IMR-90 (cell line): ENCODE data around the gene BOLA1. TPM values are rescaled to one million over a fixed set of nuclear protein-coding genes. Genes with fewer than 3 reads are reported as not detected.

Source experiments
- ATAC-seq: fragments of 200-7000 bp; cut with Tn5 transposase; 2 replicates; pipeline ENCODE4 v1.9.1; 2020; ENCODE audit warnings: low read depth, mild to moderate bottlenecking, moderate library complexity
- BruUV-seq: library from RNA; stranded (reverse); fragments of 400-500 nt; replicated peaks from 2 replicates; lab custom pipeline; 2021; lab: Mats Ljungman, UMichigan
- CTCF ChIA-PET: fragments of 300-600 bp; formaldehyde crosslinking; extraction: SDS; loops from one replicate; lab custom pipeline; 2021; ENCODE audit warnings: antibody characterized with exemption; lab: Yijun Ruan, JAX
- POLR2A ChIA-PET: fragments of 300-600 bp; sonication (Branson Sonifier 250); formaldehyde crosslinking; loops from one replicate; lab custom pipeline; 2022; ENCODE audit warnings: antibody characterized with exemption; ENCODE audit not compliant: unreplicated experiment; lab: Charles Lee
- DNase-seq: peaks from one replicate; pipeline ENCODE4 v3.0.0; 2013
- H2AFZ ChIP-seq: replicated peaks from 2 replicates; pipeline ENCODE3; 2013; ENCODE audit warnings: low read length, mild to moderate bottlenecking; ENCODE audit not compliant: poor library complexity
- H2AK5ac ChIP-seq: 2 replicates; pipeline ENCODE4 v1.6.1; 2013; ENCODE audit warnings: low read depth, low read length, inconsistent platforms
- H2AK9ac ChIP-seq: replicated peaks from 2 replicates; pipeline ENCODE3; 2013; ENCODE audit warnings: mild to moderate bottlenecking, low read depth, low read length, moderate library complexity; ENCODE audit not compliant: poor library complexity
- H2BK120ac ChIP-seq: 2 replicates; pipeline ENCODE4 v1.6.1; 2013; ENCODE audit warnings: low read depth, low read length, inconsistent platforms
- H2BK15ac ChIP-seq: 3 replicates; pipeline ENCODE4 v1.6.1; 2013; ENCODE audit warnings: low read depth, low read length, inconsistent platforms
- H2BK20ac ChIP-seq: 2 replicates; pipeline ENCODE4 v1.6.1; 2013; ENCODE audit warnings: low read depth, mild to moderate bottlenecking, inconsistent platforms, low read length, moderate library complexity
- H2BK5ac ChIP-seq: 2 replicates; pipeline ENCODE4 v1.6.1; 2013; ENCODE audit warnings: mild to moderate bottlenecking, low read depth, low read length, inconsistent platforms; ENCODE audit not compliant: poor library complexity, severe bottlenecking
- H3K14ac ChIP-seq: replicated peaks from 2 replicates; pipeline ENCODE4 v1.6.1; 2013; ENCODE audit warnings: low read depth, low read length, inconsistent platforms
- H3K18ac ChIP-seq: 2 replicates; pipeline ENCODE4 v1.6.1; 2013; ENCODE audit warnings: low read depth, low read length, control low read depth
- H3K23ac ChIP-seq: 2 replicates; pipeline ENCODE4 v1.6.1; 2013; ENCODE audit warnings: low read depth, low read length, inconsistent platforms
- H3K27ac ChIP-seq: 2 replicates; pipeline ENCODE4 v1.5.1; 2013; ENCODE audit warnings: mild to moderate bottlenecking, control low read depth, low read length; ENCODE audit not compliant: insufficient read depth
- H3K27me3 ChIP-seq: 2 replicates; pipeline ENCODE4 v1.6.1; 2013; ENCODE audit warnings: low read length; ENCODE audit not compliant: control insufficient read depth, insufficient read depth
- H3K36me3 ChIP-seq: 2 replicates; pipeline ENCODE4 v1.6.1; 2013; ENCODE audit warnings: low read length, mixed read lengths; ENCODE audit not compliant: control insufficient read depth, insufficient read depth
- H3K4ac ChIP-seq: 2 replicates; pipeline ENCODE4 v1.6.1; 2013; ENCODE audit warnings: low read depth, low read length, inconsistent platforms
- H3K4me1 ChIP-seq: 2 replicates; pipeline ENCODE4 v1.6.1; 2013; ENCODE audit warnings: low read length, mixed read lengths; ENCODE audit not compliant: control insufficient read depth, insufficient read depth
- H3K4me2 ChIP-seq: 2 replicates; pipeline ENCODE4 v1.6.1; 2013; ENCODE audit warnings: low read depth, mild to moderate bottlenecking, control low read depth, low read length, moderate library complexity
- H3K4me3 ChIP-seq: 2 replicates; pipeline ENCODE4 v1.5.1; 2013; ENCODE audit warnings: low read depth, mild to moderate bottlenecking, control low read depth, low read length, moderate library complexity; ENCODE audit not compliant: insufficient read depth
- H3K56ac ChIP-seq: 2 replicates; pipeline ENCODE4 v1.6.1; 2013; ENCODE audit warnings: low read length, inconsistent platforms; ENCODE audit not compliant: insufficient read depth; ENCODE audit errors: extremely low read depth
- H3K79me1 ChIP-seq, 2 experiments: 2 replicates each; pipeline ENCODE4 v1.6.1; 2013; ENCODE audit warnings: low read length in 2 of 2, inconsistent platforms in 1 of 2, low read depth in 1 of 2
- H3K9ac ChIP-seq: 2 replicates; pipeline ENCODE4 v1.6.1; 2013; ENCODE audit warnings: low read depth, low read length, control low read depth
- H3K9me1 ChIP-seq: 2 replicates; pipeline ENCODE4 v1.6.1; 2013; ENCODE audit warnings: low read length, inconsistent platforms; ENCODE audit not compliant: insufficient read depth
- H3K9me3 ChIP-seq: 2 replicates; pipeline ENCODE4 v1.6.1; 2013; ENCODE audit warnings: low read length; ENCODE audit not compliant: control insufficient read depth, insufficient read depth
- H4K20me1 ChIP-seq: 2 replicates; pipeline ENCODE4 v1.6.1; 2013; ENCODE audit warnings: low read length, inconsistent platforms; ENCODE audit not compliant: insufficient read depth
- H4K5ac ChIP-seq: 2 replicates; pipeline ENCODE4 v1.6.1; 2013; ENCODE audit warnings: mild to moderate bottlenecking, low read depth, low read length, control low read depth
- H4K8ac ChIP-seq, 2 experiments: 2 replicates each; pipeline ENCODE4 v1.6.1; 2013; ENCODE audit warnings: low read depth in 2 of 2, low read length in 2 of 2, control low read depth in 1 of 2, inconsistent platforms in 1 of 2
- H4K91ac ChIP-seq: 2 replicates; pipeline ENCODE4 v1.6.1; 2013; ENCODE audit warnings: low read depth, low read length, inconsistent platforms; ENCODE audit not compliant: insufficient read depth
- BHLHE40 ChIP-seq: fragments of 150-350 bp; IDR thresholded peaks from 2 replicates; pipeline ENCODE4 v1.6.1; 2016; ENCODE audit warnings: mild to moderate bottlenecking, low read depth, low read length
- CEBPB ChIP-seq: IDR thresholded peaks from 2 replicates; pipeline ENCODE4 v1.6.1; 2012; ENCODE audit warnings: low read depth, low read length, improper control_type of control experiment
- CHD1 ChIP-seq: IDR thresholded peaks from 2 replicates; pipeline ENCODE4 v1.6.1; 2012; ENCODE audit warnings: low read depth, low read length, improper control_type of control experiment
- FOS ChIP-seq: fragments of 150-350 bp; IDR thresholded peaks from 2 replicates; pipeline ENCODE4 v1.6.1; 2016; ENCODE audit warnings: low read depth, low read length
- MAFK ChIP-seq: IDR thresholded peaks from 2 replicates; pipeline ENCODE4 v1.6.1; 2012; ENCODE audit warnings: low read depth, low read length, improper control_type of control experiment
- MAZ ChIP-seq: IDR thresholded peaks from 2 replicates; pipeline ENCODE4 v1.6.1; 2012; ENCODE audit warnings: low read depth, mild to moderate bottlenecking, low read length, improper control_type of control experiment, moderate library complexity, borderline replicate concordance
- NFE2L2 ChIP-seq: fragments of 150-350 bp; IDR thresholded peaks from 2 replicates; pipeline ENCODE4 v1.6.1; 2016; ENCODE audit warnings: low read depth, mild to moderate bottlenecking, low read length
- RAD21 ChIP-seq: IDR thresholded peaks from 2 replicates; pipeline ENCODE4 v1.6.1; 2012; ENCODE audit warnings: low read length, improper control_type of control experiment
- RCOR1 ChIP-seq: IDR thresholded peaks from 2 replicates; pipeline ENCODE4 v1.6.1; 2012; ENCODE audit warnings: mild to moderate bottlenecking, low read length, improper control_type of control experiment; ENCODE audit not compliant: insufficient replicate concordance
- SMC3 ChIP-seq: fragments of 150-350 bp; IDR thresholded peaks from 2 replicates; pipeline ENCODE4 v1.6.1; 2016; ENCODE audit warnings: low read depth, mild to moderate bottlenecking, antibody characterized with exemption, low read length, moderate library complexity
- WGBS, 2 experiments: methylation state at CpG; one replicate each; pipeline versions ENCODE4 v1.1.5 to v1.1.7; 2013; ENCODE audit warnings: missing lambda C conversion rate in 2 of 2; ENCODE audit not compliant: insufficient read length in 1 of 2; ENCODE audit errors: extremely low coverage in 2 of 2; 5-methylcytosine and 5-hydroxymethylcytosine counted together
- dilution Hi-C: fragments of 300-500 bp; cut with HindIII; formaldehyde crosslinking; loops from one replicate; pipeline ENCODE4 v1.14.3; 2018; ENCODE audit warnings: low sequenced_read_pairs; ENCODE audit not compliant: unreplicated experiment
- in situ Hi-C: fragments of 300-500 bp; cut with MboI; formaldehyde crosslinking; loops from 3 replicates; pipeline ENCODE4 v1.14.3; 2019; ENCODE audit warnings: low sequenced_read_pairs, inconsistent platforms, mixed read lengths
- intact Hi-C: fragments of 100-400 bp; cut with micrococcal nuclease; formaldehyde crosslinking; loops from 2 replicates; pipeline ENCODE4 v1.10.0; 2022
- polyA plus RNA-seq, 3 experiments: library from polyadenylated mRNA; depleted of rRNA; stranded (reverse); fragments of >200 nt; gene quantifications; 2 replicates each; pipeline ENCODE4 v1.2.3, GENCODE V29; 2012; ENCODE audit warnings: low replicate concordance in 1 of 3
- total RNA-seq: library from RNA; depleted of rRNA; stranded (reverse); fragments of >200 nt; gene quantifications from 2 replicates; pipeline ENCODE4 v1.2.3, GENCODE V29; 2012
- TF ChIP-seq, protein P1 (sequence below): fragments of 150-350 bp; IDR thresholded peaks from 2 replicates; pipeline ENCODE4 v1.6.1; 2017; ENCODE audit warnings: mild to moderate bottlenecking, antibody characterized with exemption, low read length, low read depth
- TF ChIP-seq, protein P2 (sequence below): conservative IDR thresholded peaks from 2 replicates; pipeline ENCODE4 v1.5.1; 2012; ENCODE audit warnings: mild to moderate bottlenecking, low read depth, low read length, improper control_type of control experiment
- TF ChIP-seq, protein P3 (sequence below): fragments of 150-350 bp; IDR thresholded peaks from 2 replicates; pipeline ENCODE4 v1.6.1; 2016; ENCODE audit warnings: low read depth, mild to moderate bottlenecking, low read length, moderate library complexity, borderline replicate concordance

Gene BOLA1
- total and polyA plus RNA-seq, 2 of the 4 experiments (the other 2 are of a cell fraction) = 3.4 to 12.6 TPM

DNA sequence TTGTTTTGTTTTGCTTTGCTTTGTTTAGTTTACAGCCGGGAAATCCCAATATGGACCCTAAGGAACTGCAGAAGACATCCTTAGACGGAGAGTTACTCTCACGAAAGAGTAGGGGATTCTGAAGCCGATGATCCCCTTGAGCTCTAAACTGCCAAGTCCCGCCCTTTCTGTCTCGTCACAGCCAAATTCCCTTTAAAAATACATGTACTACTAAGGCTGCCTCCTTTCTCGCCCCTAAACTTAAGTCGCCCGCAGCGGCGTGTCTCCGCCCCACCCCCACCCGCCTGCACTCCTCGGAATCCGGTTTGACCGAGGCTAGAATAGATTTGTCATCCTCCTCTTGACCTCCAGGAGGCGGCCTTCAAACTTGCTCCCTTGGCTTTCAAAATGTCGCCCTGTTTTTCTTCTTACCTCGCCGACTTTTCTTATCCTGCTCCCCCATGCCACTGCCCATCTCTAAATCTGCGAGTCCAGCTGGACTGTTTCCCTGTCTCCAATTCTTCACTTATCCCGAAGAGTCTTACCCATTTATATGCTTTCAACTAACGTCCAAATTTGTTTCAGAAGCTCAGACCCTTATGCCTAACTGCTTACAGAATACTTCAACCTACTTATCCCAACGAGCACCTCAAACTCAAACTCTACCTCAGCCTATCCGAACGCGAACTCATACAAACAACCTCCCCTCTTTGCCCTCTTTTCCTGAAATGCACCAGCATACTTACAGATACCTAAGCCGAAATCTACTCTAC lies 10.9 kb upstream of the BOLA1 start:
- peak overlapping the region; percentile 95 for H3K4me2 ChIP-seq
- H3K27ac ChIP-seq = peak overlapping the region; percentile 85
- CTCF ChIA-PET = interaction anchor here (0.6 to 1.4 kb wide), 5 partner anchors 12 to 299 kb away, joined by 3 to 5 read pairs (median 3); no protein-coding TSS in a partner anchor
- WGBS, 2 experiments = 2% methylated on average over 18 of the region's 28 CpGs; no CpG with 5 or more reads in 1 of the 2 experiments
- H3K23ac ChIP-seq = peak overlapping the region; percentile 93
- peak overlapping the region; percentile 55 for H2AK9ac ChIP-seq
- peak overlapping the region; percentile 91 for H4K5ac ChIP-seq
- peak overlapping the region; percentile 97 for H3K56ac ChIP-seq
- no peaks in the 10 kb centered on the region for H3K27me3 ChIP-seq
- peaks cover 3% of the 10 kb centered on the region; the same call in 1 of the 2 replicates for H3K4me1 ChIP-seq
- BruUV-seq = TSS peak; percentile 53
- peak overlapping the region; percentile 92 for H3K18ac ChIP-seq
- peak overlapping the region; percentile 87 for H4K91ac ChIP-seq
- H2BK20ac ChIP-seq = peak overlapping the region; percentile 59
- POLR2A ChIA-PET = interaction anchor here (0.9 to 2.9 kb wide), 8 partner anchors 14 to 298 kb away, joined by 3 to 16 read pairs (median 6); partner anchors contain the start of genes OTUD7B and SF3B4
- H2AFZ ChIP-seq = peak overlapping the region; percentile 84
- no peaks in the 10 kb centered on the region for H3K9me3 ChIP-seq
- H3K36me3 ChIP-seq = no peaks in the 10 kb centered on the region
- H2AK5ac ChIP-seq = peak overlapping the region; percentile 80
- H2BK5ac ChIP-seq = peak overlapping the region; percentile 92
- peak overlapping the region; percentile 94 for H3K14ac ChIP-seq
- dilution Hi-C loops (no loop called here), intact Hi-C loops (no loop called here), in situ Hi-C loops (no loop called here)
- H3K79me1 ChIP-seq = peaks cover 3 to 19% of the 10 kb centered on the region in 2 experiments; a peak in 3 of 4 replicates
- peak; percentile 90 for DNase-seq
- peak overlapping the region; percentile 89 for H3K9ac ChIP-seq
- peak overlapping the region; percentile 61 for H3K4me3 ChIP-seq
- peak overlapping the region; percentile 82 for H2BK120ac ChIP-seq
- ATAC-seq = peak; percentile 45
- H3K4ac ChIP-seq = peak overlapping the region; percentile 93
- no peaks in the 10 kb centered on the region for H3K9me1 ChIP-seq
- peaks cover 15% of the 10 kb centered on the region for H4K20me1 ChIP-seq
- H4K8ac ChIP-seq = peak overlapping the region; percentile 91 to 97
- H2BK15ac ChIP-seq = peak overlapping the region; percentile 90
- TF ChIP-seq FOS (no peak), SMC3 (peak; percentile 44), MAFK (no peak), RAD21 (peak; percentile 46), BHLHE40 (no peak), RCOR1 (no peak), CEBPB (no peak), MAZ (peak; percentile 54; the same call in 1 of the 2 replicates), NFE2L2 (peak; percentile 10; the same call in 1 of the 2 replicates), CHD1 (no peak)
- TF ChIP-seq, protein P1, sequence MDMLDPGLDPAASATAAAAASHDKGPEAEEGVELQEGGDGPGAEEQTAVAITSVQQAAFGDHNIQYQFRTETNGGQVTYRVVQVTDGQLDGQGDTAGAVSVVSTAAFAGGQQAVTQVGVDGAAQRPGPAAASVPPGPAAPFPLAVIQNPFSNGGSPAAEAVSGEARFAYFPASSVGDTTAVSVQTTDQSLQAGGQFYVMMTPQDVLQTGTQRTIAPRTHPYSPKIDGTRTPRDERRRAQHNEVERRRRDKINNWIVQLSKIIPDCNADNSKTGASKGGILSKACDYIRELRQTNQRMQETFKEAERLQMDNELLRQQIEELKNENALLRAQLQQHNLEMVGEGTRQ = no peak
- TF ChIP-seq, protein P2, sequence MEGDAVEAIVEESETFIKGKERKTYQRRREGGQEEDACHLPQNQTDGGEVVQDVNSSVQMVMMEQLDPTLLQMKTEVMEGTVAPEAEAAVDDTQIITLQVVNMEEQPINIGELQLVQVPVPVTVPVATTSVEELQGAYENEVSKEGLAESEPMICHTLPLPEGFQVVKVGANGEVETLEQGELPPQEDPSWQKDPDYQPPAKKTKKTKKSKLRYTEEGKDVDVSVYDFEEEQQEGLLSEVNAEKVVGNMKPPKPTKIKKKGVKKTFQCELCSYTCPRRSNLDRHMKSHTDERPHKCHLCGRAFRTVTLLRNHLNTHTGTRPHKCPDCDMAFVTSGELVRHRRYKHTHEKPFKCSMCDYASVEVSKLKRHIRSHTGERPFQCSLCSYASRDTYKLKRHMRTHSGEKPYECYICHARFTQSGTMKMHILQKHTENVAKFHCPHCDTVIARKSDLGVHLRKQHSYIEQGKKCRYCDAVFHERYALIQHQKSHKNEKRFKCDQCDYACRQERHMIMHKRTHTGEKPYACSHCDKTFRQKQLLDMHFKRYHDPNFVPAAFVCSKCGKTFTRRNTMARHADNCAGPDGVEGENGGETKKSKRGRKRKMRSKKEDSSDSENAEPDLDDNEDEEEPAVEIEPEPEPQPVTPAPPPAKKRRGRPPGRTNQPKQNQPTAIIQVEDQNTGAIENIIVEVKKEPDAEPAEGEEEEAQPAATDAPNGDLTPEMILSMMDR = peak; percentile 65
- TF ChIP-seq, protein P3, sequence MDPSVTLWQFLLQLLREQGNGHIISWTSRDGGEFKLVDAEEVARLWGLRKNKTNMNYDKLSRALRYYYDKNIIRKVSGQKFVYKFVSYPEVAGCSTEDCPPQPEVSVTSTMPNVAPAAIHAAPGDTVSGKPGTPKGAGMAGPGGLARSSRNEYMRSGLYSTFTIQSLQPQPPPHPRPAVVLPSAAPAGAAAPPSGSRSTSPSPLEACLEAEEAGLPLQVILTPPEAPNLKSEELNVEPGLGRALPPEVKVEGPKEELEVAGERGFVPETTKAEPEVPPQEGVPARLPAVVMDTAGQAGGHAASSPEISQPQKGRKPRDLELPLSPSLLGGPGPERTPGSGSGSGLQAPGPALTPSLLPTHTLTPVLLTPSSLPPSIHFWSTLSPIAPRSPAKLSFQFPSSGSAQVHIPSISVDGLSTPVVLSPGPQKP = no peak
